GM23248 (cell line): ENCODE results near the gene ZC3H12C.

ENCODE experiments used
- EZH2 ChIP-seq: fragments of 200-600 bp; sonication (generic); IDR thresholded peaks from 2 replicates; pipeline ENCODE4 v1.6.1; 2018; ENCODE audit warnings: antibody characterized with exemption, mild to moderate bottlenecking; ENCODE audit not compliant: insufficient read depth, poor library complexity, severe bottlenecking
- EZH2phosphoT487 ChIP-seq: fragments of 200-600 bp; sonication (generic); IDR thresholded peaks from 2 replicates; pipeline ENCODE4 v1.6.1; 2018; ENCODE audit warnings: antibody characterized with exemption, moderate library complexity, mild to moderate bottlenecking, low read depth; ENCODE audit not compliant: insufficient read depth

DNA sequence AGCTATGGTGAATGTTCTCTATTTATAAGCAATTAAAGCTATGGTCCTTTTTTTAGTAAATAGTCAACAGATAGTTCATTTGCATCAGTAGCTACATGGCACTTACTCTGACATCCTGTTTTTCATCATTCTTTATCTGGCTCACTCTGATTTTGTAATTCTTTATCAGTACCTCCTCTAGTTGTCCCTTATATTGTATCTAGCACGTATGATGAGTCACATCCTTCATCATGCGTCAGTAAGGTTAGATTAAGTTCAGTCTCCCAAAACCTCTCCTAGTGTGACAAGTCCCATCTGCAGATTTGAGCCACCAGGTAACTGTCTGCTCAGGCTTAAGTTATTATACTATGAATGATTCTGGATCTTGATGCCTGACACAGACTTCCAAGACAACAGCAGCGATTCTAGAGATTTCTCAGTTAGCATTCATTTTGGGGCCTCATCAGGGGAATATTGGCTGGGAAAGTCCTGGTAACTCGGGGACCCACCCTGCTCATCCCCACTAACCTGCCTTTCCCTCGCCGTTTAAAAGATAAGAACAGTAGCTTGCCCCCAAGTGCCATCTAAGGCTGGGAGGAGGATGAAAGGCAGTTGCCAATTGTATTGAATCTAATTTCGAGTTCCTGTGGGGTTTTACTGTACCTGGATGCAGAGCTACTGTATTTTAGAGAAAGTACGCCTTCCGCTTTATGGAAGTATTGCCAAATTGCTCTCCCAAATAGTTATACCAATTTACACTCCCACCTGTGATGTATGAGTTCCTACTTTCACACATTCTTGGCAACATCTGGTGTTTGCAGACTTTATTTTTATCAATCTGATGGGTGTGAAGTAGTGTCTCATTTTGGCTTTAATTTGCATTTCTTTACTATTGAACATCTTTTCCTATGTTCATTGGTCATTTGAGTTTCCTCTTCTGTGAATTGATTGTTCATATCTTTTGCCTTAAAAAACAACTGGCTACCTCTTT, 55.9 kb downstream of the ZC3H12C start:
- TF ChIP-seq EZH2 (no peak), EZH2phosphoT487 (no peak)
